Suprapubic skin (tissue), 4 donors: Measurements from ENCODE around the gene HIRIP3.

Source experiments
- CTCF ChIP-seq, 2 donors: fragments of 200-600 bp in 1 of 2; fragments of 450-650 bp in 1 of 2; sonication (generic) in 1 of 2; IDR thresholded peaks; one replicate each; pipeline ENCODE4 v1.5.1; 2016 to 2019; ENCODE audit warnings: antibody characterized with exemption in 2 of 2, mild to moderate bottlenecking in 1 of 2, moderate library complexity in 1 of 2
- EP300 ChIP-seq: sonication (generic); formaldehyde crosslinking; IDR thresholded peaks from one replicate; pipeline ENCODE4 v1.6.1; 2017; ENCODE audit warnings: antibody characterized with exemption
- POLR2A ChIP-seq, 2 donors: fragments of 450-650 bp; IDR thresholded peaks; one replicate each; pipeline ENCODE4 v1.6.1; 2017; ENCODE audit warnings: antibody characterized with exemption in 2 of 2, mild to moderate bottlenecking in 2 of 2, moderate library complexity in 2 of 2
- POLR2AphosphoS5 ChIP-seq, 3 donors: sonication (generic); formaldehyde crosslinking; IDR thresholded peaks; one replicate each; pipeline ENCODE4 v1.6.1; 2017; ENCODE audit warnings: antibody characterized with exemption in 3 of 3

GRCh38 chr16:30031477-30031918 is 36.1 kb upstream of the HIRIP3 start:
- TF ChIP-seq CTCF (IDR thresholded peaks at IDR 0.05), result no peak
- no peak for TF ChIP-seq POLR2A (IDR thresholded peaks at IDR 0.05)
- no peak for TF ChIP-seq POLR2AphosphoS5 (IDR thresholded peaks at IDR 0.05)
- TF ChIP-seq EP300, result no peak
